Measurements from ENCODE around the gene ALG2. TPM values are rescaled to one million over a fixed set of nuclear protein-coding genes. Genes with fewer than 3 reads are reported as not detected.
A peak's percentile ranks its signal among the peaks of the same experiment; 100 is the strongest.

ALG2 gene
- total RNA-seq = 10 to 100 TPM; 19.9 to 22.0 TPM

GRCh38 chr9:99221621-99222415 lies at the start of gene ALG2, which contains the start of gene SEC61B:
TSS of gene ALG2 (minus strand) at chr9:99221942. CDS start at chr9:99221894, 48 bp downstream.
TSS of gene SEC61B (plus strand) at chr9:99222282. CDS start at chr9:99222364, 82 bp downstream.
- Mint-ChIP-seq H3K36me3 (ENCODE audit: low read depth) (peaks cover 49% of the 10 kb centered on the region), H3K9me3 (ENCODE audit: insufficient read depth) (no peaks in the 10 kb centered on the region)

GRCh38 chr9:99270491-99270890 lies 48.7 kb upstream of the ALG2 start:
- no peak for ATAC-seq
- peaks cover 11% of the 10 kb centered on the region for H3K4me1 Mint-ChIP-seq (ENCODE audit: low read depth)
- ChIA-PET CTCF (no interaction called here), POLR2A (no interaction called here)
- no peaks in the 10 kb centered on the region for H3K9me3 Mint-ChIP-seq (ENCODE audit: insufficient read depth)
- H3K27me3 Mint-ChIP-seq (ENCODE audit: low read depth) = peaks cover 7% of the 10 kb centered on the region
- H3K27ac Mint-ChIP-seq = no peak overlapping the region
- no peaks in the 10 kb centered on the region for H3K36me3 Mint-ChIP-seq (ENCODE audit: low read depth)
- no peak overlapping the region for H3K4me3 Mint-ChIP-seq
- DNase-seq = no peak

More at GRCh38 chr9:99221621-99222415, at the start of gene ALG2, which contains the start of gene SEC61B:
- peak; percentile 91 for ATAC-seq
- peak; percentile 97 for DNase-seq
- ChIA-PET CTCF (interaction anchor here (0.6 to 3.9 kb wide), 12 partner anchors 10 to 603 kb away, joined by 3 to 54 read pairs (median 3); no protein-coding TSS in a partner anchor), POLR2A (interaction anchor here (0.6 to 2.6 kb wide), 11 partner anchors 10 to 1594 kb away, joined by 3 to 16 read pairs (median 4); no protein-coding TSS in a partner anchor)
- Mint-ChIP-seq H3K4me3 (peak within 1 kb of the TSS; percentile 97), H3K27me3 (ENCODE audit: low read depth) (no peaks in the 10 kb centered on the region), H3K4me1 (ENCODE audit: low read depth) (peaks cover 57% of the 10 kb centered on the region), H3K27ac (peak within 1 kb of the TSS; percentile 99)

- Mint-ChIP-seq H3K9me3 (ENCODE audit: insufficient read depth) (no peaks in the 10 kb centered on the region), H3K36me3 (ENCODE audit: low read depth) (no peaks in the 10 kb centered on the region), H3K4me1 (ENCODE audit: low read depth) (peaks cover 11% of the 10 kb centered on the region), H3K27ac (no peak overlapping the region), H3K4me3 (no peak overlapping the region), H3K27me3 (ENCODE audit: low read depth) (peaks cover 7% of the 10 kb centered on the region)
- ChIA-PET POLR2A (no interaction called here), CTCF (interaction anchor here (1.7 kb wide), 1 partner anchor 38 kb away, joined by 6 read pairs; no protein-coding TSS in a partner anchor)
- DNase-seq (no peak), ATAC-seq (no peak)
Measured at GRCh38 chr9:99269416-99269815, 47.7 kb upstream of the ALG2 start.

- POLR2A ChIA-PET = no interaction called here
- Mint-ChIP-seq H3K36me3 (ENCODE audit: low read depth) (no peaks in the 10 kb centered on the region), H3K4me1 (ENCODE audit: low read depth) (peaks cover 11% of the 10 kb centered on the region), H3K9me3 (ENCODE audit: insufficient read depth) (no peaks in the 10 kb centered on the region), H3K27ac (no peak overlapping the region), H3K27me3 (ENCODE audit: low read depth) (peaks cover 7% of the 10 kb centered on the region), H3K4me3 (no peak overlapping the region)
- CTCF ChIA-PET = interaction anchor here (0.6 to 2.9 kb wide), 11 partner anchors 9 to 745 kb away, joined by 3 to 21 read pairs (median 4); no protein-coding TSS in a partner anchor
- DNase-seq (peak; percentile 77), ATAC-seq (peak; percentile 84)
Measured at GRCh38 chr9:99266255-99267023, 44.7 kb upstream of the ALG2 start.

GRCh38 chr9:99265691-99266090 lies 43.9 kb upstream of the ALG2 start:
- no peak for ATAC-seq
- H3K27me3 Mint-ChIP-seq (ENCODE audit: low read depth) = peaks cover 2% of the 10 kb centered on the region
- POLR2A ChIA-PET = no interaction called here

GRCh38 chr9:99264070-99264680 lies 42.4 kb upstream of the ALG2 start:
- Mint-ChIP-seq H3K27ac (no peak overlapping the region), H3K36me3 (ENCODE audit: low read depth) (no peaks in the 10 kb centered on the region), H3K4me1 (ENCODE audit: low read depth) (peaks cover 21% of the 10 kb centered on the region), H3K27me3 (ENCODE audit: low read depth) (no peaks in the 10 kb centered on the region), H3K4me3 (no peak overlapping the region), H3K9me3 (ENCODE audit: insufficient read depth) (no peaks in the 10 kb centered on the region)
- CTCF ChIA-PET = interaction anchor here (0.8 to 2.9 kb wide), 5 partner anchors 11 to 746 kb away, joined by 3 to 21 read pairs (median 4); no protein-coding TSS in a partner anchor
- DNase-seq (no peak), ATAC-seq (no peak)
- POLR2A ChIA-PET = no interaction called here

More at GRCh38 chr9:99265691-99266090, 43.9 kb upstream of the ALG2 start:
- no peak overlapping the region for H3K4me3 Mint-ChIP-seq
- no peaks in the 10 kb centered on the region for H3K9me3 Mint-ChIP-seq (ENCODE audit: insufficient read depth)
- CTCF ChIA-PET = interaction anchor here (0.6 to 2.9 kb wide), 13 partner anchors 8 to 746 kb away, joined by 3 to 21 read pairs (median 4); no protein-coding TSS in a partner anchor
- DNase-seq = no peak
- H3K27ac Mint-ChIP-seq = no peak overlapping the region
- no peaks in the 10 kb centered on the region for H3K36me3 Mint-ChIP-seq (ENCODE audit: low read depth)
- peaks cover 11% of the 10 kb centered on the region for H3K4me1 Mint-ChIP-seq (ENCODE audit: low read depth)

- Mint-ChIP-seq H3K4me1 (ENCODE audit: low read depth) (peaks cover 21% of the 10 kb centered on the region), H3K4me3 (no peak overlapping the region), H3K9me3 (ENCODE audit: insufficient read depth) (no peaks in the 10 kb centered on the region), H3K36me3 (ENCODE audit: low read depth) (no peaks in the 10 kb centered on the region), H3K27ac (no peak overlapping the region), H3K27me3 (ENCODE audit: low read depth) (no peaks in the 10 kb centered on the region)
- POLR2A ChIA-PET = no interaction called here
- ATAC-seq (no peak), DNase-seq (no peak)
- CTCF ChIA-PET = interaction anchor here (1.5 kb wide), 1 partner anchor 78 kb away, joined by 5 read pairs; no protein-coding TSS in a partner anchor
Measured at GRCh38 chr9:99262949-99263418, 41.2 kb upstream of the ALG2 start.

- POLR2A ChIA-PET = no interaction called here
- H3K36me3 Mint-ChIP-seq (ENCODE audit: low read depth) = no peaks in the 10 kb centered on the region
- H3K4me3 Mint-ChIP-seq = no peak overlapping the region
- CTCF ChIA-PET = interaction anchor here (1.5 kb wide), 1 partner anchor 77 kb away, joined by 5 read pairs; no protein-coding TSS in a partner anchor
- no peaks in the 10 kb centered on the region for H3K27me3 Mint-ChIP-seq (ENCODE audit: low read depth)
- H3K4me1 Mint-ChIP-seq (ENCODE audit: low read depth) = peaks cover 18% of the 10 kb centered on the region
- no peak for ATAC-seq
- H3K9me3 Mint-ChIP-seq (ENCODE audit: insufficient read depth) = no peaks in the 10 kb centered on the region
- DNase-seq = no peak
- H3K27ac Mint-ChIP-seq = no peak overlapping the region
Measured at GRCh38 chr9:99261923-99262322, 40.2 kb upstream of the ALG2 start.

- Mint-ChIP-seq H3K4me3 (peak overlapping the region; percentile 44), H3K27me3 (ENCODE audit: low read depth) (no peaks in the 10 kb centered on the region), H3K9me3 (ENCODE audit: insufficient read depth) (no peaks in the 10 kb centered on the region), H3K4me1 (ENCODE audit: low read depth) (peaks cover 13% of the 10 kb centered on the region), H3K27ac (peak overlapping the region; percentile 89), H3K36me3 (ENCODE audit: low read depth) (no peaks in the 10 kb centered on the region)
- ATAC-seq (peak; percentile 90), DNase-seq (peak; percentile 72)
- ChIA-PET POLR2A (interaction anchor here (0.7 to 1.4 kb wide), 2 partner anchors 40 to 649 kb away, joined by 3 read pairs; no protein-coding TSS in a partner anchor), CTCF (interaction anchor here (0.8 to 2.7 kb wide), 7 partner anchors 10 to 565 kb away, joined by 3 to 23 read pairs (median 4); no protein-coding TSS in a partner anchor)
Measured at GRCh38 chr9:99259231-99259918, 37.6 kb upstream of the ALG2 start.

GRCh38 chr9:99257723-99258389 lies 36.1 kb upstream of the ALG2 start:
- H3K4me3 Mint-ChIP-seq = no peak overlapping the region
- CTCF ChIA-PET = interaction anchor here (0.6 to 2.7 kb wide), 5 partner anchors 7 to 95 kb away, joined by 3 to 23 read pairs (median 4); no protein-coding TSS in a partner anchor
- POLR2A ChIA-PET = no interaction called here
- H3K27me3 Mint-ChIP-seq (ENCODE audit: low read depth) = no peaks in the 10 kb centered on the region
- H3K27ac Mint-ChIP-seq = no peak overlapping the region
- no peak for ATAC-seq
- DNase-seq = no peak
- H3K4me1 Mint-ChIP-seq (ENCODE audit: low read depth) = peaks cover 26% of the 10 kb centered on the region
- no peaks in the 10 kb centered on the region for H3K9me3 Mint-ChIP-seq (ENCODE audit: insufficient read depth)
- no peaks in the 10 kb centered on the region for H3K36me3 Mint-ChIP-seq (ENCODE audit: low read depth)

Measured in activated CD8-positive, alpha-beta T cell treated with anti-CD3 and anti-CD28 coated beads, Interleukin-2, amount 10 ng/mL, durations not matched to agents 7 days and 5 days (primary cell).